BJ (cell line): ENCODE measurements around the gene TNPO1. TPM values are rescaled to one million over a fixed set of nuclear protein-coding genes. Genes with fewer than 3 reads are reported as not detected.

Experiments
- CTCF ChIA-PET: fragments of 350-600 bp; formaldehyde crosslinking; extraction: SDS; loops from one replicate; lab custom pipeline; 2021; ENCODE audit warnings: antibody characterized with exemption, inconsistent platforms; lab: Yijun Ruan, JAX
- POLR2A ChIA-PET: fragments of 300-600 bp; sonication (Branson Sonifier 250); formaldehyde crosslinking; extraction: SDS; loops from one replicate; lab custom pipeline; 2021; ENCODE audit warnings: antibody characterized with exemption; lab: Charles Lee
- DNase-seq: peaks from one replicate; pipeline ENCODE4 v3.0.0-alpha.2; 2011; ENCODE audit warnings: low read depth
- H3K27me3 ChIP-seq: 2 replicates; pipeline ENCODE4 v1.6.0; 2011; ENCODE audit warnings: low read length; ENCODE audit not compliant: control insufficient read depth, insufficient read depth
- H3K36me3 ChIP-seq: 2 replicates; pipeline ENCODE4 v1.5.1; 2011; ENCODE audit warnings: low read length; ENCODE audit not compliant: control insufficient read depth, insufficient read depth
- H3K4me3 ChIP-seq: 2 replicates; pipeline ENCODE4 v1.5.1; 2011; ENCODE audit warnings: low read depth, mild to moderate bottlenecking, control low read depth, low read length
- polyA plus RNA-seq: library from polyadenylated mRNA; depleted of rRNA; stranded (reverse); fragments of >200 nt; gene quantifications from 2 replicates; pipeline ENCODE4 v1.2.3, GENCODE V29; 2011
- TF ChIP-seq, protein P1 (sequence below): IDR thresholded peaks from 2 replicates; pipeline ENCODE4 v1.5.1; 2011; ENCODE audit warnings: low read depth, mild to moderate bottlenecking, control low read depth, inconsistent platforms, low read length, moderate library complexity; ENCODE audit not compliant: insufficient read depth

The TNPO1 gene
- polyA plus RNA-seq, 1 experiment: 49.6 TPM

- DNase-seq: no peak
- H3K36me3 ChIP-seq: peaks cover 2% of the 10 kb centered on the region
- H3K4me3 ChIP-seq: peak overlapping the region; percentile 93
- POLR2A ChIA-PET: interaction anchor here (0.5 kb wide), 1 partner anchor 12 kb away, joined by 4 read pairs; no protein-coding TSS in a partner anchor
- no peaks in the 10 kb centered on the region for H3K27me3 ChIP-seq
- CTCF ChIA-PET: interaction anchor here (1.1 to 1.2 kb wide), 3 partner anchors 30 to 603 kb away, joined by 3 to 4 read pairs (median 3); no protein-coding TSS in a partner anchor
- TF ChIP-seq, protein P1, sequence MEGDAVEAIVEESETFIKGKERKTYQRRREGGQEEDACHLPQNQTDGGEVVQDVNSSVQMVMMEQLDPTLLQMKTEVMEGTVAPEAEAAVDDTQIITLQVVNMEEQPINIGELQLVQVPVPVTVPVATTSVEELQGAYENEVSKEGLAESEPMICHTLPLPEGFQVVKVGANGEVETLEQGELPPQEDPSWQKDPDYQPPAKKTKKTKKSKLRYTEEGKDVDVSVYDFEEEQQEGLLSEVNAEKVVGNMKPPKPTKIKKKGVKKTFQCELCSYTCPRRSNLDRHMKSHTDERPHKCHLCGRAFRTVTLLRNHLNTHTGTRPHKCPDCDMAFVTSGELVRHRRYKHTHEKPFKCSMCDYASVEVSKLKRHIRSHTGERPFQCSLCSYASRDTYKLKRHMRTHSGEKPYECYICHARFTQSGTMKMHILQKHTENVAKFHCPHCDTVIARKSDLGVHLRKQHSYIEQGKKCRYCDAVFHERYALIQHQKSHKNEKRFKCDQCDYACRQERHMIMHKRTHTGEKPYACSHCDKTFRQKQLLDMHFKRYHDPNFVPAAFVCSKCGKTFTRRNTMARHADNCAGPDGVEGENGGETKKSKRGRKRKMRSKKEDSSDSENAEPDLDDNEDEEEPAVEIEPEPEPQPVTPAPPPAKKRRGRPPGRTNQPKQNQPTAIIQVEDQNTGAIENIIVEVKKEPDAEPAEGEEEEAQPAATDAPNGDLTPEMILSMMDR: no peak
These were observed 32.3 kb downstream of the TNPO1 start for GRCh38 chr5:72848474-72849428.

- CTCF ChIA-PET: interaction anchor here (1.1 to 1.2 kb wide), 2 partner anchors 238 to 602 kb away, joined by 3 to 4 read pairs; no protein-coding TSS in a partner anchor
- no peaks in the 10 kb centered on the region for H3K27me3 ChIP-seq
- peaks cover 2% of the 10 kb centered on the region for H3K36me3 ChIP-seq
- TF ChIP-seq, protein P1: no peak
- POLR2A ChIA-PET: interaction anchor here (0.5 kb wide), 1 partner anchor 11 kb away, joined by 4 read pairs; no protein-coding TSS in a partner anchor
- peak overlapping the region; percentile 93 for H3K4me3 ChIP-seq
- no peak for DNase-seq
These were observed 33.1 kb downstream of the TNPO1 start for GRCh38 chr5:72849546-72849945.

DNA sequence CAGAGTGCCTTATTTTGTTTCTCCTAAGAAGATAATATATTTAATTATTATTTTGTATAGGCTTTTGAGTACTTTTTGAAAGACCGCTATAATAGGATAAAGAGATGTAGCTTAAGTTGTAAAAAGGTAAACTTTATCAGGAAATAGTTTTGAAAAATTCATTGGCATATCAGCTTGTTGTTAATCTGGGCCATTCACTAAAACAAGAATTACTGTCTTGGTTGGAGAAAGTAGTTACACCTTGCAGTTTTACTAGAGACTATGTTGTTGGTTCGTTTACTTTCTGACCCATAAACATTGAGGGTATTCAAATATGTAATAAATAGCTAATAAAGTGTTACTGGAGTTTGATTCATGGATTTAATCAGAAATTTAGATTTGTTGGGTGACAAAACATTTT is 33.7 kb downstream of the TNPO1 start:
- H3K36me3 ChIP-seq: peaks cover 2% of the 10 kb centered on the region
- H3K27me3 ChIP-seq: no peaks in the 10 kb centered on the region
- TF ChIP-seq, protein P1: no peak
- POLR2A ChIA-PET: interaction anchor here (0.6 to 0.8 kb wide), 2 partner anchors 22 to 199 kb away, joined by 3 to 5 read pairs; no protein-coding TSS in a partner anchor
- CTCF ChIA-PET: interaction anchor here (1.2 kb wide), 1 partner anchor 239 kb away, joined by 4 read pairs; no protein-coding TSS in a partner anchor
- DNase-seq: no peak
- peak overlapping the region; percentile 93 for H3K4me3 ChIP-seq

GRCh38 chr5:72852356-72852755 is 35.9 kb downstream of the TNPO1 start:
- TF ChIP-seq, protein P1: no peak

DNA sequence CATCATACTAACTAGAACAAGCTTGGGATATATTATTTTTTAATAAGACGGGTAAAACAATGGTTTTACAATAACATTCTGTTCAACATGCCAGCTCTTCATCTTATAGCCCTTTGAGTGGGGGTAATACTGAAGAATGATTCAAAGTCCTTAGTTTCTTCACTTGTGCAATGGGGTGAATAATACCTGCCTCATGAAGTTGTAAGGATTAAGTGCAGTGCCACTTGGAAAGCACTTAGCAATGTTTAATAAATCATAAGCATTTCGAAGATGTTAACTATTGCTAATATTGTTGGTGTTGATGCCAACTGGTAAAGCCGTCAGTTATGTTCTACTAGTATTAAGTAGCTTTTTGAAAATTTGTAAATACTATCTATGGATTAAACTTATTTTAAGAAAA is 38.0 kb downstream of the TNPO1 start:
- Histone ChIP-seq H3K27me3 (no peaks in the 10 kb centered on the region), H3K4me3 (no peak overlapping the region), H3K36me3 (peaks cover 9% of the 10 kb centered on the region)
- TF ChIP-seq, protein P1: no peak
- no peak for DNase-seq
- ChIA-PET POLR2A (no interaction called here), CTCF (no interaction called here)

More at GRCh38 chr5:72852356-72852755, 35.9 kb downstream of the TNPO1 start:
- no peak overlapping the region for H3K4me3 ChIP-seq
- CTCF ChIA-PET: interaction anchor here (1.2 kb wide), 1 partner anchor 34 kb away, joined by 4 read pairs; no protein-coding TSS in a partner anchor
- POLR2A ChIA-PET: no interaction called here
- H3K27me3 ChIP-seq: no peaks in the 10 kb centered on the region
- DNase-seq: no peak
- peaks cover 7% of the 10 kb centered on the region for H3K36me3 ChIP-seq
